Endometrial microvascular endothelial cells (primary cell): ENCODE data around the gene SPDYE2. TPM values are rescaled to one million over a fixed set of nuclear protein-coding genes. Genes with fewer than 3 reads are reported as not detected.
"Not testable (repeated sequence)": the region's sequence is repeated elsewhere in the genome, so short reads cannot be mapped to it uniquely, and the experiment has no call there.

Source experiments
- in situ Hi-C: cut with HindIII; loops from 2 replicates; pipeline ENCODE4 v1.10.0; 2017; ENCODE audit warnings: low sequenced_read_pairs, low pct_unique_long_range_greater_than_20kb; ENCODE audit errors: inconsistent ontology term
- total RNA-seq: library from RNA; depleted of rRNA; stranded (reverse); fragments of >200 nt; gene quantifications from one replicate; pipeline ENCODE4 v1.2.3, GENCODE V29; 2015; ENCODE audit errors: inconsistent ontology term

Gene SPDYE2
- total RNA-seq, 1 donor from 2014 or later, result not detected

- in situ Hi-C loops, result not testable (repeated sequence)
Observed at GRCh38 chr7:102592477-102593019, 41.5 kb downstream of the SPDYE2 start.

- in situ Hi-C loops, result not testable (repeated sequence)
Observed at GRCh38 chr7:102593637-102594334, 42.8 kb downstream of the SPDYE2 start.

- in situ Hi-C loops, result not testable (repeated sequence)
Observed at GRCh38 chr7:102596036-102596435, 45.0 kb downstream of the SPDYE2 start.

- in situ Hi-C loops, result not testable (repeated sequence)
Observed at GRCh38 chr7:102599699-102600098, 48.7 kb downstream of the SPDYE2 start.

GRCh38 chr7:102602317-102602716 is 51.3 kb downstream of the SPDYE2 start:
- in situ Hi-C loops, result not testable (repeated sequence)

- in situ Hi-C loops, result not testable (repeated sequence)
Observed at GRCh38 chr7:102604431-102605145, 53.6 kb downstream of the SPDYE2 start.

- in situ Hi-C loops, result not testable (repeated sequence)
Observed at GRCh38 chr7:102606848-102607247, 55.8 kb downstream of the SPDYE2 start.

- in situ Hi-C loops, result not testable (repeated sequence)
Observed at GRCh38 chr7:102609734-102610133, 58.7 kb downstream of the SPDYE2 start.

GRCh38 chr7:102610441-102610840 is 59.4 kb downstream of the SPDYE2 start:
- in situ Hi-C loops, result not testable (repeated sequence)

- in situ Hi-C loops, result not testable (repeated sequence)
Observed at GRCh38 chr7:102611013-102611674, 60.1 kb downstream of the SPDYE2 start.

GRCh38 chr7:102611675-102612325 is 60.8 kb downstream of the SPDYE2 start:
- in situ Hi-C loops, result not testable (repeated sequence)

Other genes starting within 250 kb of the SPDYE2 start
- not detected for gene SPDYE6, start 194.8 kb upstream of the SPDYE2 start, total RNA-seq
- gene PRKRIP1, start 154.9 kb upstream of the SPDYE2 start, total RNA-seq, result 5.6 TPM
- 65.0 TPM for gene ORAI2, start 117.7 kb upstream of the SPDYE2 start, total RNA-seq
- gene ALKBH4, start 86.4 kb upstream of the SPDYE2 start, total RNA-seq, result 12.8 TPM
- gene LRWD1, start 86.2 kb upstream of the SPDYE2 start, total RNA-seq, result 11.9 TPM
- gene POLR2J, start 72.3 kb upstream of the SPDYE2 start, total RNA-seq, result 7.4 TPM
- 2.7 TPM for gene RASA4B, start 33.4 kb upstream of the SPDYE2 start, total RNA-seq
- gene UPK3BL2, start 7.5 kb upstream of the SPDYE2 start, total RNA-seq, result not detected
- 14.7 TPM for gene POLR2J3, start 21.4 kb downstream of the SPDYE2 start, total RNA-seq
- 6.9 TPM for gene RASA4, start 65.5 kb downstream of the SPDYE2 start, total RNA-seq
- 38.5 TPM for gene UPK3BL1, start 91.6 kb downstream of the SPDYE2 start, total RNA-seq
- not detected for gene SPDYE2B, start 99.1 kb downstream of the SPDYE2 start, total RNA-seq
- gene POLR2J2, start 120.4 kb downstream of the SPDYE2 start, total RNA-seq, result 2.0 TPM
- 14.2 TPM for gene FAM185A, start 197.8 kb downstream of the SPDYE2 start, total RNA-seq